Hematopoietic multipotent progenitor cell treated with erythropoietin and hydrocortisone succinate and interleukin-3 and kit ligand, for 17 days (in vitro differentiated cells): ENCODE results near the gene BACE1-AS.
"Not testable (repeated sequence)": the region's sequence is repeated elsewhere in the genome, so short reads cannot be mapped to it uniquely, and the experiment has no call there.

Experiments
- DNase-seq: peaks from one replicate; pipeline ENCODE4 v3.0.0-alpha.2; 2015; ENCODE audit warnings: low spot score

BACE1-AS gene

DNA sequence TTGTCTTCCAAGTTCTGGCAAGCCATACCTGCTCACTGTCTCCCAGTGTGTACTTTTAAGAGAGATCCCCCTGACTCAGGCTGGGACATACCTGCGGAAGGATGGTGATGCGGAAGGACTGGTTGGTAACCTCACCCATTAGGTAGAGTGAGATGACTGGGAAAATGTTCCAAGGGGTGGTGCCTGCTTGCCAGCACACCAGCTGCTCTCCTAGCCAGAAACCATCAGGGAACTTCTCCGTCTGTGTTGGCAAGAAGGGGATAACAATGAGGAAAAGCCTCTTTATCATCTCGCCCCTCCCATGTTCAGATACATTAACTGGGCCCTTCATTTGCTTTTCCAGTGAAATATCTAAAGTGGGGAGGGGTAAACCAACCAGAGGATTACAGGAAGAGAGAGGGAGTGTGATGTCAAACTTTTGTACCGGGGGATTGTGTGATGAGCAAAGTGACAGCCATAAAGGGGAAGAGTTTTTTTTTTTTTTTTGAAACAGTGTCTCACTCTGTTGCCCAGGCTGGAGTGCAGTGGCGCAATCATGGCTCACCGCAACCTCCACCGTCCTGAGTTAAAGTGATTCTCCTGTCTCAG, at the start of gene BACE1-AS:
TSS of gene BACE1-AS (plus strand) at position 538 of the 588 bp plus-strand sequence.
- no peak for DNase-seq

DNA sequence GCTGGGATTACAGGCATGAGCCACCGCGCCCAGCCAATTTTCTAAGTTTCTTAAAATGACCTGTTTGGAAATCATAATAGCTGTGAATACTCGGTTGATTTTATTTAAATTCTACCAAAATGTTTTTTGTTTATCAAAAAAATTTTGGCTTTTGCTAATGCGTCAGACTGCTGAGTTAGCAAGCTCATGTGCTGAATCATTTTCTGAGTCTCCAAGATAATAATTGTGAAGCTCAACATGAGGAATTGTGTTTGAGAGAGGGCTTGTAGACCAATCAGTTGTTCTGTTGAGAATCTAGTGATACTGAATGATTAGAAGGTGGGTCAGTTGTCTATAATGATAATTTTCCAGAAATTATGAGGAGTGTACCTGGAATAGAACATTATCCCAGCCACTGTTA, 42.8 kb upstream of the BACE1-AS start:
- peak; percentile 60 for DNase-seq

DNA sequence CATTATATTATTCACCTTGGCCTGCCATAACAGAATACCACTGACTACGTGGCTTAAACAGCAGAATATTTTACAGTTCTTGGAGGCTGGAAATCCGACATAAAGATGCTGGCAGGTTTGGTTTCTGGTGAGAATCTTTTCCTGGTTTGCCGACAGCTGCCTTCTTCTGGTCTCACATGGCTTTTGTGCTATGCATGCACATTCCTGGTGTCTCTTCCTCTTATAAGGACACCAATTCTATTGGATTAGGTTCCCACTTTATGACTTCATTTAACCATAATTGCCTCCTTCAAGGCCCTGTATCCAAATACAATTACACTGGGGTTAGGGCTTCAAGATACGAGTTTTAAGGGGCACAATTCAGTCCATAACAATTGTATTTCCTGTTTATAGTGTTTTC, 41.6 kb upstream of the BACE1-AS start:
- no peak for DNase-seq

DNA sequence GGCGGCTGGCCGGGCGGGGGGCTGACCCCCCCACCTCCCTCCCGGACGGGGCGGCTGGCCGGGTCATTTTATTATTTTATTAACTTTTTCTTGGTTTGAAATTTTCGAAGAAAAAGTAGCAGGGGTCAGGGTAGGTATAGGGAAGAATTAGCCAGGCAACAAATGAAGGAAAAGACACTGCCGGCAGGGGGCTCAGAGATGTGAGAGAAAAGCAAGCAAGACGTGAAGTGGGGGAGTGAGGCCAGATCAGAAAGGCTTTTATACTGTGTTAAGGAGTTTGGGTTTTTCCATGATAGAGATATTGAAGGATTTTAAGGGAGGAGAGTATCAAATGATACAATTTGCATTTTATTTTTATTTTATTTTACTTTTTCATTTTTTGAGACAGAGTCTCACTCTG, 39.6 kb upstream of the BACE1-AS start:
- DNase-seq, result no peak

DNA sequence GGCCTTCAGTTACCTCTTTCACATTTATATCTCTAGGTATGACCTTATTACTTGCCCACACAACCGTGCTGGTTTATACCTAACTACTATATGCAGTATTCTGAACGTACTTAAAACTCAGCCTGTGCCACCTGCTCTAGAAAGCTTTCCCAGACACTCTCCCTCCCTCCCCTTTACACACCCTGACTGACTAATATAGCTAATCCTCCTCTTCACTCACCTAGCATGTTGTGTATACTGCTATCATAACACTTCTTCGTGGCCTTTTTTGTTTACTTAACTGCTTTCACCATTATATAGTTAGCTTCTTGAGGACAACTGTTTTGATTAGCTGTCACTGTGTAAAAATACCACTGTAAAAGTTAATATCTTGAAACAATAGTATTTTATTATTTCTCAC, 35.2 kb upstream of the BACE1-AS start:
- no peak for DNase-seq

DNA sequence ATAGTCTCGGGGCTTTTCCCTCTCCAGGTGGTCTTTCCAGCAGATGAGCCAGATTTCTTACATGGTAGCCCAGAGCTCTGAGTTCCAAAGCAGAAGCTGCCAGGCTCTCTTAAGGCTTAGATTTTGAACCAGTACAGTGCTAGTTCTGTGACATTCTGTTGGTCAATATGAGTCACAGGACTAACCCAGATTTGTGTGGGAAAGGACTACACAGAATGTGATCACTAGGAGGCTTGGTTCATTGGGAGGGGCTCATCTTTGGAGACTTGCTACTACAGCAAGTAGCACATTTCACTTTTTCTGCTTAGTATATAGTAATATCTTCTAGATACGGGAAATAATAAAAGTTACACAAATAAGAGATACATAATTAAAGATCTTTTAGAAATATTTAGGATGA, 34.6 kb upstream of the BACE1-AS start:
- DNase-seq, result no peak

DNA sequence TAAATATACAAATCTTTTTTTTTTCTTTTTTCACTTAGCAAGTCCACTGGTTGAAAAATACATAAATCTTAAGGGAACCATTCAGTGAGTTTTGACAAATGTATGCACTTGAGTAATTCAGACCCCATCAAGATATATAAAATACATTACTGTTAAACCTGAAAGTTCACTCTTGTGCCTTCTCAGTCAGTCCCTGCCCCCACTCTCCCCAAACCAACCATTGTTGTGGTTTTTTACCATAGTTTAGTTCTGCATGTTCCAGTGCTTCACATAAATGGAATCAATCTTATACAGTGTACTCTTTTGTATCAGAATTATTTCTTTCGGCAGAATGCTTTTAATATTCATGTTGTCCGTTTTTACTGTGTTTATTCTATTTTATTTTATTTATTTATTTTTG, 32.6 kb upstream of the BACE1-AS start:
- DNase-seq, result no peak

DNA sequence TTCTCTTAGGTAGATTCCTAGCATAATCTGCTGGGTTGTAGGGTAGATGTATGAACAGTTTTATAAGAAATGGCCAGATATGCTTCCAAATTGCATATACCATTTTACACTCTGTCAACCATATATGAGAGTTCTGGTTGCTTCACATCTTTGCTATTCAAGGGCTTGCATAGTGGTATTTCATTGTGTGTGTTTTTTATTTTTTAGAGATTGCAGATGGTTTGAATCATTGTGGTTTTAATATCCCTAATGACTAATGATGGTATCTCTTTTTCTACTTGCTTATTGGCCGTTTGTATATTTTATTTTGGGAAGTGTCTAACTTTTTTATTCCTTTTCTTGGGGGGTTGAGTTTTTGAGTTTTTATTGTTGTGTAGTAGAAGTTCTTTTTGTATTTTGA, 31.7 kb upstream of the BACE1-AS start:
- DNase-seq, result no peak

DNA sequence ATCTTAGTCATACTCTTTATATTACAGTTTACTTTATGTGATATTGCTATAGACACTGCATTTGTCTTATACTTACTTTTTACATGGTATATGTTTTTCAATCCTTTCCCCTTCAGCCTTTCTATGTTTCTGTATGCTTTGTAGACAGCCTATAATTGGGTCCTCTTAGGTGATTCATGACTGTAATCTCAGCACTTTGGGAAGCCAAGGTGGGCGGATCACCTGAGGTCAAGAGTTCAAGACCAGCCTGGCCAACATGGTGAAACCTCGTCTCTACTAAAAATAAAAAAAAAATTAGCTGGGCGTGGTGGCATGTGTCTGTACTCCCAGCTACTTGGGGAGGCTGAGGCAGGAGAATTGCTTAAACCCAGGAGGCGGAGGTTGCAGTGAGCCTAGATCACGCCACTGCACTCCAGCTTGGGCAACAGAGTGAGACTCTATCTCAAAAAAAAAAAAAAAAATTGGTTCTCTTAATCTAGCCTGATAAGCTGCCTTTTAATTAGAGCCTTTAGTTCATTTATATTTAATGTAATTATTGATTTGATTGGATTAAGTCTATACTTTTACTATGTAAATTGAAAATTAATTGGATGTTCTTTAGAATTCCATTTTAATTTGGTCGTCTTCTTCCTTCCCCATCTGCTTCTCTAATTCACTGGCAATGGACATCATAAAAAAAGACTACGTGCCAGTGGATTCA, 26.4 kb upstream of the BACE1-AS start:
- DNase-seq, result not testable (repeated sequence)

DNA sequence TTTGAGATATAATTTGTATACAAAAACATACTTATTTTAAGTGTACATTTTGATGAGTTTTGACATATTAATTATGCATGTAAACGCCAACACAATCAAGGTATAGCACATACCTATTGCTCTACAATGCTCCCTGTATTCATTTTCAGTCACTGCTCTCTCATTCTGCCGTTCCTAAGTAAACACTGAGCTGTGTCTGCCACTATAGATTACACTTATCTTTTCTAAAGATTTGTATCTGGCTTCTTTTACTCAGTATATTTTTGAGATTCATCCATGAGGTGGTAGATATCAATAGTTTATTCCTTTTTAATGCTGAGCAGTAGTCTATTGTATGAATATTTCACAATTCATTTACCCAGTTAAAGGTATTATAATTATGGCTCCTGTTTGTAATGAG, 25.4 kb upstream of the BACE1-AS start:
- no peak for DNase-seq

DNA sequence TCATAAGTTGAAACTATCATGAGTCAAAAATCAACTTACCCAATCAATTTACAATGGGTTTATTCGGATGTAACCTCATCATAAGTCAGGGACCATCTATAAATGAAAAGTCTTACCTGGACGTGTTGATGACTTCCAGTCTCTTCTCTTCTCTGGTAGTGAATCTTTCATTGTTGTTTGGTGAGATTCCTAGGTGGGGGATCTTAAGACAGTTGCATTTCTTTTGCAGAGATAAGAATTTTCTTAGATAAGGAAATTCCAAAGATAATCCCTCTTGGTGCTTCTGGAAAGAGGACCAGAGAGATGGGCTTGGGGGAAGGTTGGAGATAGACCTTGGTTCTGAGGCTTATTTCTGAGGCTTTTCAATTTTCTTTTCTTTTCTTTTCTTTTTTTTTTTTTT, 21.3 kb upstream of the BACE1-AS start:
- DNase-seq, result no peak

DNA sequence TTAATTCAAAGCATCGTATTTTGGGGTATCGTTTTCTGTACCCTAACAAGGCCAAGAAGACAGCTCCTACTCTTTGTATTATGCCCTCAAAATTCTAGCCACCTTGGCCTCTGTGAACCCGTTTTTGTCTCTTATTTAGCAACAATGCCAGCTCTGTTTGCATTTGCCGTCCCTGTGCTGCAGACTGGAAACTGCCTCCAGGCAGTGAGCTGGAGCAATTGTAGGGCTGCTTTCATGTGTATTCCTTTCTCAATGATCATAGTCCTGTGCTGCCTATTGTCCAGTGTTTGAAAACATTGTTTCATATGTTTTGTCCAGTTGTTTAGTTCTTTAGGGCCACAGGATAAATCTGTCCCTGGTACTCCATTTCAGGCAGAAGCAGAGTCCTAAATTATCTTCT, 19.9 kb upstream of the BACE1-AS start:
- DNase-seq, result no peak

DNA sequence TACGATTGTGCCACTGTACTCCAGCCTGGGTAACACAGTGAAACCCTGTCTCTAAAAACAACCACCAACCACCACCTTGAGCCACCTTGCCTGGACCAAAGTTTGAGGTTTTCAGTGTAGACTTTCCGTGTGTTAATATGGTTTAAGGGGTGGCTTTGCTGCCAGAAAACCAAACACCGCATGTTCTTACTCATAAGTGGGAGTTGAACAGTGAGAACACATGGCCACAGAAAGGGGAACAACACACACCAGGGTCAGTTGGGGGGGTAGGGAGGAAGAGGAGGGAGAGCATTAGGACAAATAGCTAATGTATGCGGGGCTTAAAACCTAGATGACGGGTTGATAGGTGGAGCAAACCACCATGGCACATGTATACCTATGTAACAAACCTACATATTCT, 19.0 kb upstream of the BACE1-AS start:
- not testable (repeated sequence) for DNase-seq

DNA sequence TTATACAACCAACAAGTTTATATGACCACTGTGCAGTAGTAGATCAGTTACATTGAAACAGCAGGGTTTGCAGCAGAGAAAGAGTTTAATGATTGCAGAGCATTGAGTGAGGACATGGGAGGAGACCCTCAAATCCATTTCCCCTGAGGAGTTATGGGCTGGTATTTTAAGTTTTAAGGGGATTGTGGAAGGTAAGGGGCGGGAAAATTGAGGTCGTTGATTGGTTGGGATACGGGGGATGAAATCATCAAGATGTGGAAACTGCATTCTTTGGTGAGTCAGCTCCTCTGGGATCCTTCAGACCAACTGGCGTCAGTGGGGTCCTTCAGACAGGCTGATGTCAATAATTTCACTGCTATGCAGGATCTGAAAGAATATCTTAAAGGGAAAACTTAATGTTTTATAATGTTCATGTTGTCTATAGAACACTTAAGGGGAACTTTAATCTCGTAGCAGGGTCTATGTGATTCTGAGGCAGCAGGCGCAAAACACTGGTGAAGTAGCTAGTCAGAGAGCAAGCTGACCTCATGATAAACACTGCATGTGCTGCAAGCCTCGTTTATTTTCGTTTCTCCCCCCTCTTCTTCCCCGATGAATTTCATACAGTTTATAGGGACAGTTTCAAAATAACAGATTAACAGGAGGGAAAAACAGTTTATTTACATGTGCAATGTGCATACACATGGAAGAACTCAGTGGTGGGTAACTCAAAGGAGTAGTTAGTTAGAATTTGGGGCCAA, 17.4 kb upstream of the BACE1-AS start:
- DNase-seq, result no peak

DNA sequence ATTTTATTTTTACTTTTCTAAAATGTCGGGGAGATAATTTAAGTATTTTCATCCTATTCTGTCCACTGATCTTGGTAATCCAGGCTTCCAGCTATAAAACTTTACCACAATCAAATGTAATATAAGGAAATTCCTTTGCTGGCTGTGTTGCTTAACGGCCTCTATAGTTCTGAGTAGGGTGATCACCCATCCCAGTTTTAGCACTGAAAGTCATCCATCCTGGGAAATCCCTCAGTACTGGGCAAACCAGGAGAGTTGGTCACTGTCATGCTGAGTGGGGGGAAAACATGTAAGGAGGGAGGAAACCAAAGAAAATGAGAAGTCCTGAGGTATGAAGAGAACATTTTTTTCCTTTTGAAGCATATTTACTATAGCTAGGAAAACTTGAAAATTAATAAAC, 12.8 kb upstream of the BACE1-AS start:
- DNase-seq, result no peak

DNA sequence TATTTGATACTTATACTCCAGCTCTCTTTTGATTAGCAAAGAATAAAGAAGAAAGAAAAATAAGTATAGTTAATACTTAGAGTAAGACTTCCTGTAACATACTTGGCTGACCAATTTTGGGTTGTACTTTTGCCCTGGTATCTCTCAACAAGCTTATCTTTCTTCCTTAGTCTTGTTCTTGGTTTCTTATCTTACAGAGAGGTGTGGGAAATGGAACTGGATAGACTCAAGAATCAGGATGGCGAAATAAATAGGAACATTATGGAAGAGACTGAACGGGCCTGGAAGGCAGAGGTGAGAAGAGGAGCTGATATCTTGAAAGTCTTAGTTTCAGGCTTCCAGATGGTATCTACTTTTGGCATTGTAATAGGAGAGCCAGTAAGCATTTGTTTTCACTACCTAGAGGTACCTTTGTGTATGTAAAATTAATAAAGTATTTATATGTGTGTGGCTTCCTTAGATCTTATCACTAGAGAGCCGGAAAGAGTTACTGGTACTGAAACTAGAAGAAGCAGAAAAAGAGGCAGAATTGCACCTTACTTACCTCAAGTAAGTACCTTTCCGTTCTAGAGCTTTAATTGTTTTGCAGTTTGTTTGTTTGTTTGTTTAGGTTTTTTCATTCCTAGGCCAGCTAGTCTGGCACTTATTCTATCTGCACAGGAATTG, 11.3 kb upstream of the BACE1-AS start:
- DNase-seq, result no peak

DNA sequence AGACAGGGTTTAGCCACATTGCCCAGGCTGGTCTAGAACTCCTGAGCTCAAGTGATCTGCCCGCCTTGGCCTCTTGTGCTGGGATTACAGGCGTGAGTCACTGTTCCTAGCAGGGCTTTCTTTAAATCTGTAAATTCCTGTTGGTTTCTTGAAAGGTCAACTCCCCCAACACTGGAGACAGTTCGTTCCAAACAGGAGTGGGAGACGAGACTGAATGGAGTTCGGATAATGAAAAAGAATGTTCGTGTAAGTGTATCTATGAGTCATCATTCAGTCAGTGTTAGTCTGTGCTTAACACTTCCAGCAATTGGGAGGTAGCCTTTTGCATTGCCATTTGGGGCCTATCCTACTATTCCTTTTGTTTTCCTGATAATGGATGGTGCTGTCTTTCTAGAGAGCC, 10.0 kb upstream of the BACE1-AS start:
- no peak for DNase-seq

DNA sequence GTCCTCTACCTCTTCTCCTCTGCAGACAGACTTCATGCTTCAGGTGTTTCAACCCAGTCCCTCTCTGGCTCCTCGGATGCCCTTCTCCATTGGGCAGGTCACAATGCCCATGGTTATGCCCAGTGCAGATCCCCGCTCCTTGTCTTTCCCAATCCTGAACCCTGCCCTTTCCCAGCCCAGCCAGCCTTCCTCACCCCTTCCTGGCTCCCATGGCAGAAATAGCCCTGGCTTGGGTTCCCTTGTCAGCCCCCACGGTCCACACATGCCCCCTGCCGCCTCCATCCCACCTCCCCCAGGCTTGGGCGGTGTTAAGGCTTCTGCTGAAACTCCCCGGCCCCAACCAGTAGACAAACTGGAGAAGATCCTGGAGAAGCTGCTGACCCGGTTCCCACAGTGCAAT, 9.3 kb upstream of the BACE1-AS start:
- no peak for DNase-seq

DNA sequence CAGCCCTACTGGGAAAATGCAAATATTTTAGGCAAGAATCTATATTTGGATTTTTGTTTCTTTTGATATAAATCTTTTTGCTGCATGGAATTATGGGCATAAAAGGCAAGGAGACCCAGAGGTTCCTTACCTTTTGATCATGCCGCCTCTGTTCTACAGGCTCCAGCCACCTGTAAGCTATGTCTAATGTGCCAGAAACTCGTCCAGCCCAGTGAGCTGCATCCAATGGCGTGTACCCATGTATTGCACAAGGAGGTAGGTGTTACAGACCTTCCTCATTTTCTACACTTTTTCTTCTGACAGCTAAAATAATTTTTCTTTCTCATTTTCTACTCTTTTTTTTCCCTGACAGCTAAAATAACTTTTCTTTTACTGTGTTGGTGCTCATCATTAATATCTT, 8.2 kb upstream of the BACE1-AS start:
- DNase-seq, result no peak

DNA sequence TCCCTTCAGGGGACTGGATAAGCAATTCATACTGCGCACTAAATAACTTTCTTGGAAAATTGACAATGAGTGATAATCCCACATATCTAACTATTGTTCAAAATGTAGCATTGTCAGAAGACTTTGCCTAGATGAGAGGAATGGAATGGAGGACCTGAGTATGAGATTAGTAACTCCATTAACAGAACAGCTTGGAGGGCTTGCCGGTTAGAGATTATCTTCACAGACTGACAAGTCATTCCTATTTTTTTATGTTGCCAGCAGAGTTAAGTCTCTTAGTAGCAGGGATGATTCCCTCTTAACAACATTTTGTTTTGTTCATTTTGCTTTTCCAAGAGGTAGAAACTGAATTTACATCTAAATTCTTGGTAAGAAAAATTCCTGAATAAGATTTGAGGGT, 7.1 kb upstream of the BACE1-AS start:
- no peak for DNase-seq

DNA sequence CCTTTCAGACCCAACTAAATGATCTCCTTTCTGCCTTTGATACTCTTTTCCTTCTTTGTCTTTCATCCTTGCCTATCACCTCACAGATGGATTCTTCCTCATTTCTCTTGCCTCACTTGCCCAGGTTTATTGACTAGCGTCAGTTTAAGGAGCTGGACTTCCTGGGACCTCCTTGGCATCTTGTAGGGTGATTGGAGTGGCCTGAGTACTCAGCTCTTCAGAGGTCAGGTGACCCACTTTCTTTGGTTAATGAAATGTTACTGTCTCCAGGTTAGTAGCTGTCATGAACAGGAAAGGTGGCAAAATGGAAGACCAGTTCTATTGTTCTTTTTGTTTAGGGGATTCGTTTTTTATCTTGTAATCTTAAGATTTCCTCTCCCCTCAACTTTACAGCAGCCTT, 4.6 kb upstream of the BACE1-AS start:
- no peak for DNase-seq

DNA sequence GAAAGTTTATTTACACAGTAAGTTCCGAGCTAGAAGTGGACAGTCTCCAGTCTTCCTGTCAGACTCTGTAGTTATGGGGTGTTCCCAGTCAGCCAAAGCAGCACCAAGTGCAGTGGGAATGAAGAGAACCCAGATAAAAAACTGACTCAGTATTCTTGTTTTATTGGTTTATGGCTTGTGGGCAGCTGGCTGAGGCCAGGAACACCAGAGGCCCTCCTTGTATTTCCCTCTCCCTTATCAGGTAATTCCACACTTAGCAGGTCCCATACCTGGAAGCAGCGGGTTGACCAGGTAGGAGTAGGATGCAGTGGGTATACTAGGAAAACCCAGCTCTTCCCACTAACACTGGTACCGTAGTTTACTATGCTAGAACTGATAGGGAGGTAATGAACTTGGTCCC, 3.5 kb upstream of the BACE1-AS start:
- DNase-seq, result no peak

DNA sequence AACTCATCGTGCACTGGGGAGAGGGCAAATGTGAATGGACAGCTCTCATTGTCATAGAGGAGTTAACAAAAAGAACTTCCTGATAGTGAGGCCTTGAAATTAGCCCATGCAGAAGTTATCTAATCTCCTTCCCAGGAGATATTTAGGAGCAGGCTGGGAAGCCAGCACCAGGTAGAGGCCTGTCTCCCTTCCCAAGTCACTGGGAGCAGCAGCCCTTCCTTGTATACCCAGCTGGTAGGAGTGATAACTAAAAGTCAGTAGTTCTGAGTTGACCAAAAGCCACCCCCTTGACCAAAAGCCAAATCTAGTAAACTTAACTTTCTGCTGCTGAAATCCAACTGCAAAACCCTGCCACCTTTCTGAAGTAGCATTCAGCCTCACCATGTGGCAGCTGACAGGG, 1.4 kb upstream of the BACE1-AS start:
- DNase-seq, result no peak
